ENCODE data around the gene CDC42EP1. TPM values are rescaled to one million over a fixed set of nuclear protein-coding genes. Genes with fewer than 3 reads are reported as not detected.
"Not testable (repeated sequence)": the region's sequence is repeated elsewhere in the genome, so short reads cannot be mapped to it uniquely, and the experiment has no call there.

CDC42EP1 gene
- total RNA-seq, 2 experiments from 2014 or later = 0.83 to 0.87 TPM

- Mint-ChIP-seq H3K27me3 (no peaks in the 10 kb centered on the region), H3K36me3 (ENCODE audit: low read depth) (no peaks in the 10 kb centered on the region), H3K4me3 (no peak overlapping the region), H3K27ac (peak overlapping the region; percentile 19), H3K4me1 (peaks cover 10% of the 10 kb centered on the region), H3K9me3 (ENCODE audit: low read depth) (no peaks in the 10 kb centered on the region)
- intact Hi-C loops (cut with DNase I, micrococcal nuclease) = no loop called here
- ChIA-PET POLR2A (no interaction called here), CTCF (interaction anchor here (1.0 to 4.9 kb wide), 8 partner anchors 10 to 118 kb away, joined by 3 to 79 read pairs (median 5); partner anchors contain the start of gene LGALS2)
- DNase-seq = no peak
- ATAC-seq = no peak
These were observed 29.4 kb downstream of the CDC42EP1 start for GRCh38 chr22:37589636-37590035.

- ChIA-PET POLR2A (interaction anchor here (0.8 kb wide), 1 partner anchor 29 kb away, joined by 12 read pairs; no protein-coding TSS in a partner anchor), CTCF (interaction anchor here (0.7 to 4.9 kb wide), 8 partner anchors 12 to 163 kb away, joined by 3 to 79 read pairs (median 12); partner anchors contain the start of genes GGA1 and LGALS2)
- H3K4me3 Mint-ChIP-seq; H3K27ac Mint-ChIP-seq; ATAC-seq; DNase-seq; intact Hi-C loops (cut with DNase I, micrococcal nuclease); H3K36me3 Mint-ChIP-seq (ENCODE audit: low read depth); H3K9me3 Mint-ChIP-seq (ENCODE audit: low read depth); H3K27me3 Mint-ChIP-seq: not testable (repeated sequence)
- peaks cover 10% of the 10 kb centered on the region for H3K4me1 Mint-ChIP-seq
These were observed 30.8 kb downstream of the CDC42EP1 start for GRCh38 chr22:37591081-37591480.

DNA sequence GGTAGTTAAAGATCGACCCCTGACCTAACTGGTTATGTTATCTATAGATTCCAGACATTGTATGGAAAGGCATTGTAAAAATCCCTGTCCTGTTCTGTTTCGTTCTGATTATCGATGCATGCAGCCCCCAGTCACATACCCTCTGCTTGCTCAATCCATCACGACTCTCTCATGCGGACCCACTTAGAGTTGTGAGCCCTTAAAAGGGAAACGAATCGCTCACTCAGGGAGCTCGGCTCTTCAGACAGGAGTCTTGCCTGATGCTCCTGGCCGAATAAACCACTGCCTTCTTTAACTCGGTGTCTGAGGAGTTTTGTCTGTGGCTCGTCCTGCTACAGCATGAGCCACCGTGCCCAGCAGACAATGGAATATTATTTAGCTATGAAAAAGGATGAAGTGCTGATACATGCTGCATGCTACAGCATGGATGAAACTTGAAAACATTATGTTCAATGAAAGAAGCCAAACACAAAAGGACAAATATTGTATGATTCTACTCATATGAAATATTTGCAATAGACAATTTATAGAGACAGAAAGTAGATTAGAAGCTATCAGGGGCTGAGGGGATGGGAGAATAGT lies 31.6 kb downstream of the CDC42EP1 start:
- DNase-seq = no peak
- ATAC-seq = no peak
- Mint-ChIP-seq H3K27ac (peak overlapping the region; percentile 84), H3K4me3 (peak overlapping the region; percentile 76), H3K9me3 (ENCODE audit: low read depth) (no peaks in the 10 kb centered on the region), H3K27me3 (no peaks in the 10 kb centered on the region), H3K4me1 (peaks cover 10% of the 10 kb centered on the region), H3K36me3 (ENCODE audit: low read depth) (no peaks in the 10 kb centered on the region)
- intact Hi-C loops (cut with DNase I, micrococcal nuclease) = loop anchor here (1.0 kb wide), 5 partner anchors 15 to 108 kb away; no protein-coding TSS in a partner anchor
- POLR2A ChIA-PET = interaction anchor here (0.6 to 1.2 kb wide), 4 partner anchors 15 to 975 kb away, joined by 3 to 9 read pairs (median 3); partner anchors contain the start of gene GGA1
- CTCF ChIA-PET = interaction anchor here (0.6 to 4.9 kb wide), 38 partner anchors 9 to 659 kb away, joined by 3 to 79 read pairs (median 4); partner anchors contain the start of genes CDC42EP1, GGA1, LGALS2 and NOL12

GRCh38 chr22:37594237-37594636 lies 34.0 kb downstream of the CDC42EP1 start:
- no peak for DNase-seq
- Mint-ChIP-seq H3K4me1 (peaks cover 10% of the 10 kb centered on the region), H3K9me3 (ENCODE audit: low read depth) (no peaks in the 10 kb centered on the region), H3K36me3 (ENCODE audit: low read depth) (no peaks in the 10 kb centered on the region), H3K4me3 (no peak overlapping the region), H3K27me3 (no peaks in the 10 kb centered on the region), H3K27ac (no peak overlapping the region)
- CTCF ChIA-PET = interaction anchor here (0.7 kb wide), 1 partner anchor 26 kb away, joined by 3 read pairs; no protein-coding TSS in a partner anchor
- no peak for ATAC-seq
- POLR2A ChIA-PET = no interaction called here
- intact Hi-C loops (cut with DNase I, micrococcal nuclease) = no loop called here

GRCh38 chr22:37599153-37599552 lies 38.9 kb downstream of the CDC42EP1 start:
- ChIA-PET POLR2A (interaction anchor here (0.7 kb wide), 1 partner anchor 65 kb away, joined by 3 read pairs; no protein-coding TSS in a partner anchor), CTCF (interaction anchor here (1.1 to 2.6 kb wide), 2 partner anchors 32 to 76 kb away, joined by 4 to 8 read pairs; partner anchors contain the start of gene LGALS1)
- intact Hi-C loops (cut with DNase I, micrococcal nuclease) = no loop called here
- Mint-ChIP-seq H3K4me1 (peaks cover 7% of the 10 kb centered on the region), H3K27ac (no peak overlapping the region), H3K4me3 (no peak overlapping the region), H3K9me3 (ENCODE audit: low read depth) (no peaks in the 10 kb centered on the region), H3K27me3 (no peaks in the 10 kb centered on the region), H3K36me3 (ENCODE audit: low read depth) (no peaks in the 10 kb centered on the region)
- ATAC-seq (no peak), DNase-seq (no peak)

DNA sequence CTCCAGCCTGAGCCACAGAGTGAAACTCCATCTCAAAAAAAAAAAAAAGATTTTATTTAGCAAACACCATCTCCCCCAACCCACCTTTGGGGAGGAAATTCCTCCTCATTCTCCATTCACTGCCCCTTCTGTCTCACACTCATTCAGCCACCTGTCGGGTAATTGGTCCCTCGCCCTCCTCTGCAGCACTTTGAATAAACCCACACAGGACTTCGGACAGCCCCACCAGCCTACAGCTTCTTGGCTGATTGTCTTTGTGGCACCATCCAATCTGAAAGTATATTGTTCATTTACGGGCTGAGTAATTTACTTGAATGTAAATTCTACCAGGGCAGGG lies 40.9 kb downstream of the CDC42EP1 start:
- POLR2A ChIA-PET = no interaction called here

DNA sequence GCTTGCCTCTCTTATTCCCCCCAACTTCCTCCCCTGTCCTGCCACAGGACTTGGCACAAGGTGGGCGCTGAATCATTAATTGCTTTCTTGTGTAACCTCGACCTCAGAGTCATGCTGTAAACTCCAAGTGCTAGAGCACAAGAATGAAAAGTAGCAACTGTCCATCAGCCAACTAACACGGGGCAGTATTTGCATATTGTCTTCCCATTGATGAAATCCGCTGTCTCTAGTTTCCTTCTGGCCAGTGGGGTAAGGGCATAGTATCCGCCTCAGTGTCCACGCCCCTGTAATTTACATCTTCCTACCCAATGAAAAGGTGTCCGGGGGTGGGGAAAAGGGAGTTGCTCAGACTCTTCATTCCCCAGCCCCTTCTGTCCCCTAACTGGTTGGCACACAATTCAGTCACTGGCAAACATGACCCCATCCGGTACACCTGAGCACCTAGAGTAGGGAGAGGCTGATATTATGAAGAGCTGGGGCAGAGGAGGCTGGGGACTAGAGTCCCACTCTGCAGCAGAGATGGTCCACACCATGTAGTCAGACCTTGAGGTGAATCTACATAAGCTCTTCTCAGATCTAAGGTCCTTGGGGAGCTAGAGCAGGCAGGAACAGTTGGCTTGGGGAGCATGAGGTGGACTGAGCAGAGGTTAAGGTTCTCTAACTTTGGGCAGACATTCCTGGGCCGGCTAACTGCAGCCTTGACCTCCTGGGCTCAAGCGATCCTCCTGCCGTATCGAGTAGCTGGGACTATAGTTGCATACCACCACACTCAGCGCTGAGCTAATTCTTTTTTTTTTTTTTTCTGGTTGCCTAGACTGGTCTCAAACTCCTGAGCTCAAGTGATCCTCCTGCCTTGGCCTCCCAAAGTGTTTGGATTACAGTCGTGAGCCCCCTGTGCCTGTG lies 41.5 kb downstream of the CDC42EP1 start:
- DNase-seq (no peak), ATAC-seq (no peak)
- ChIA-PET CTCF (interaction anchor here (1.0 to 5.5 kb wide), 2 partner anchors 11 to 42 kb away, joined by 3 to 61 read pairs; no protein-coding TSS in a partner anchor), POLR2A (no interaction called here)
- H3K9me3 Mint-ChIP-seq (ENCODE audit: low read depth) = no peaks in the 10 kb centered on the region
- H3K36me3 Mint-ChIP-seq (ENCODE audit: low read depth) = no peaks in the 10 kb centered on the region
- H3K4me3 Mint-ChIP-seq = no peak overlapping the region
- H3K27ac Mint-ChIP-seq = no peak overlapping the region
- H3K4me1 Mint-ChIP-seq = peaks cover 22% of the 10 kb centered on the region
- intact Hi-C loops (cut with DNase I, micrococcal nuclease) = no loop called here
- no peaks in the 10 kb centered on the region for H3K27me3 Mint-ChIP-seq

More for the DNA sequence above, 40.9 kb downstream of the CDC42EP1 start:
- Mint-ChIP-seq H3K27me3 (no peaks in the 10 kb centered on the region), H3K27ac (no peak overlapping the region), H3K4me1 (peaks cover 22% of the 10 kb centered on the region), H3K36me3 (ENCODE audit: low read depth) (no peaks in the 10 kb centered on the region), H3K9me3 (ENCODE audit: low read depth) (no peaks in the 10 kb centered on the region), H3K4me3 (no peak overlapping the region)
- CTCF ChIA-PET = interaction anchor here (2.6 to 5.5 kb wide), 2 partner anchors 10 to 34 kb away, joined by 8 to 61 read pairs; no protein-coding TSS in a partner anchor
- no peak for DNase-seq
- intact Hi-C loops (cut with DNase I, micrococcal nuclease) = no loop called here
- ATAC-seq = no peak

DNA sequence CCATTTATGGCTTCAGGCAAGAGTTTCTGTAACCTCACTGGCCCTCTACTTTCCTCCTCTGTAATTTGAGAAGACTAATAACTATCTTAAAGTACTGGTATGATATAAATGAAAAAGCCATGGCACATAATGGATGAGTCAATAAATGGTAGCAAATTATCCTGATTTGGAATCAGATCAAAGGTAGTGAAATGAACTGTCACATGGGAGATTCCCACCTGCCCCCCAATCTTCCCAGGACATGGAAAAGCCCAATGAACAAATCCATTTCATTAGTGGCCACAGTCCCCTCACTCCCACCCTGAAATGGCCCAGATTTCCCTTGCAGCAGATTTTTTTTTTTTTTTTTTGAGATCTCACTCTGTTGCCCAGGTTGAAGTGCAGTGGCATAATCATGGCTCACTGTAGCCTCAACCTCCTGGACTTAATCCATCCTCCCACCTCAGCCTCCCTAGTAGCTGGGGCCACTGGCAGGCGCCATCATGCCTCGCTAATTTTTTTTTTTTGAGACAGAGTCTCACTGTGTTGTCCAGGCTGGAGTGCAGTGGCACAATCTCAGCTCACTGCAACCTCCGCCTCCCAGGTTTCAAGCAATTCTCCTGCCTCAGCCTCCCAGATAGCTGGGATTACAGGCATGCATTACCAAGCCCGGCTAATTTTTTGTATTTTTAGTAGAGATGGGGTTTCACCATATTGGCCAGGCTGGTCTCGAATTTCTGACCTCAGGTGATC lies 42.4 kb downstream of the CDC42EP1 start:
- intact Hi-C loops (cut with DNase I, micrococcal nuclease); H3K27ac Mint-ChIP-seq; ATAC-seq: not testable (repeated sequence)

DNA sequence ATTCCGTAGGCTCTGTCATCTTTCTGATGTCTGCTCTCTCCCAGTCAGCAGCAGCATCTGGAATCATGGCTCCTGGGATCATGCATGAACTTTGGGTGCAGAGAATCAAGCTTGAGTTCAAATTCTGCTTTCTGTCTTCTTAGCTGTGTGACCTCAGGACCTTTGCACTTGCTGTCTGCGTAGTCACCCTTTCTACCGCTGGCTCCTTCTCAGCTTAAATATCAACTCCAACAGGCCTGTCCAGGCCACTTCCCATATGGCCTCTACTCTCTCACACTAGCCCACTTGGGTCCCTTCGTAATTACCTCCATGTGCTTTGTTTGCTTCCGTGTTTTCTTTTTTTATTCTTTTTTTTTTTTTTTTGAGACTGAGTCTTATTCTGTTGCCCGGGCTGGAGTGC lies 43.8 kb downstream of the CDC42EP1 start:
- Mint-ChIP-seq H3K9me3 (ENCODE audit: low read depth) (no peaks in the 10 kb centered on the region), H3K4me1 (peaks cover 35% of the 10 kb centered on the region), H3K27me3 (no peaks in the 10 kb centered on the region), H3K36me3 (ENCODE audit: low read depth) (no peaks in the 10 kb centered on the region), H3K27ac (no peak overlapping the region), H3K4me3 (no peak overlapping the region)
- intact Hi-C loops (cut with DNase I, micrococcal nuclease) = no loop called here
- CTCF ChIA-PET = interaction anchor here (0.7 to 5.5 kb wide), 5 partner anchors 13 to 63 kb away, joined by 3 to 61 read pairs (median 3); no protein-coding TSS in a partner anchor
- POLR2A ChIA-PET = no interaction called here
- ATAC-seq (no peak), DNase-seq (no peak)

More for the DNA sequence above, 42.4 kb downstream of the CDC42EP1 start:
- H3K36me3 Mint-ChIP-seq (ENCODE audit: low read depth); H3K9me3 Mint-ChIP-seq (ENCODE audit: low read depth); POLR2A ChIA-PET; H3K4me3 Mint-ChIP-seq; H3K27me3 Mint-ChIP-seq; DNase-seq: not testable (repeated sequence)
- CTCF ChIA-PET = interaction anchor here (1.0 to 5.5 kb wide), 2 partner anchors 12 to 41 kb away, joined by 3 to 61 read pairs; no protein-coding TSS in a partner anchor
- peaks cover 30% of the 10 kb centered on the region for H3K4me1 Mint-ChIP-seq

- Mint-ChIP-seq H3K4me3 (no peak overlapping the region), H3K9me3 (ENCODE audit: low read depth) (no peaks in the 10 kb centered on the region), H3K27me3 (no peaks in the 10 kb centered on the region), H3K36me3 (ENCODE audit: low read depth) (no peaks in the 10 kb centered on the region), H3K27ac (peak overlapping the region; percentile 53), H3K4me1 (peaks cover 41% of the 10 kb centered on the region)
- ChIA-PET POLR2A (interaction anchor here (0.6 kb wide), 1 partner anchor 341 kb away, joined by 9 read pairs; no protein-coding TSS in a partner anchor), CTCF (interaction anchor here (0.7 to 5.5 kb wide), 6 partner anchors 14 to 75 kb away, joined by 3 to 61 read pairs (median 4); no protein-coding TSS in a partner anchor)
- intact Hi-C loops (cut with DNase I, micrococcal nuclease) = loop anchor here in 1 of 2 experiments (5.0 kb wide), 3 partner anchors 347 to 1547 kb away; partner anchors contain the start of genes C22orf23, CBX7, POLR2F and TXN2
- ATAC-seq (no peak), DNase-seq (peak; percentile 68)
These were observed 44.6 kb downstream of the CDC42EP1 start for GRCh38 chr22:37604875-37605274.

Measured in activated CD4-positive, alpha-beta T cell treated with anti-CD3 and anti-CD28 coated beads for 36 hours (primary cell).